H1 (cell line): ENCODE results near the gene PPP1R1B. TPM values are rescaled to one million over a fixed set of nuclear protein-coding genes. Genes with fewer than 3 reads are reported as not detected.

ENCODE experiments used
- CTCF ChIA-PET: fragments of 300-600 bp; sonication (Branson Sonifier 250); formaldehyde crosslinking; loops from one replicate; lab custom pipeline; 2021; ENCODE audit not compliant: partially characterized antibody; lab: Charles Lee
- POLR2A ChIA-PET: fragments of 300-600 bp; sonication (Branson Sonifier 250); formaldehyde crosslinking; loops from one replicate; lab custom pipeline; 2021; ENCODE audit warnings: inconsistent platforms; ENCODE audit not compliant: partially characterized antibody; lab: Charles Lee
- DNase-seq, 2 experiments: peaks; one replicate each; pipeline versions ENCODE4 v3.0.0 to v3.0.0-alpha.2; 2010 to 2022; ENCODE audit warnings: low spot score in 2 of 2, low read depth in 1 of 2, mixed read lengths in 1 of 2
- FAIRE-seq: peaks from 2 replicates; lab custom pipeline; 2011; peaks lifted over from hg19 to GRCh38; lab: Jason Lieb, UNC
- H2AFZ ChIP-seq: 2 replicates; pipeline ENCODE4 v1.8.1; 2012; ENCODE audit warnings: low read length, inconsistent platforms
- H2AK5ac ChIP-seq: 2 replicates; pipeline ENCODE4 v1.6.1; 2013; ENCODE audit warnings: low read depth, low read length
- H2BK120ac ChIP-seq: replicated peaks from 2 replicates; pipeline ENCODE3; 2013; ENCODE audit warnings: low read depth, low read length, inconsistent platforms
- H2BK12ac ChIP-seq: 2 replicates; pipeline ENCODE4 v1.6.1; 2013; ENCODE audit warnings: low read depth, low read length
- H2BK15ac ChIP-seq: 2 replicates; pipeline ENCODE4 v1.6.1; 2013; ENCODE audit warnings: low read length
- H2BK20ac ChIP-seq: 2 replicates; pipeline ENCODE4 v1.6.1; 2013; ENCODE audit warnings: low read length
- H2BK5ac ChIP-seq: 2 replicates; pipeline ENCODE4 v1.6.1; 2013; ENCODE audit warnings: low read depth, low read length
- H3K14ac ChIP-seq: 2 replicates; pipeline ENCODE4 v1.6.1; 2013; ENCODE audit warnings: inconsistent platforms; ENCODE audit not compliant: insufficient read length
- H3K18ac ChIP-seq: 2 replicates; pipeline ENCODE4 v1.6.1; 2013; ENCODE audit warnings: low read length; ENCODE audit errors: extremely low read depth
- H3K23ac ChIP-seq: 2 replicates; pipeline ENCODE4 v1.6.1; 2013; ENCODE audit warnings: inconsistent platforms; ENCODE audit not compliant: insufficient read length
- H3K23me2 ChIP-seq: 2 replicates; pipeline ENCODE4 v1.6.1; 2013; ENCODE audit warnings: low read depth, low read length
- H3K27ac ChIP-seq: 2 replicates; pipeline ENCODE4 v1.6.1; 2011; ENCODE audit warnings: low read depth, low read length, inconsistent platforms
- H3K27me3 ChIP-seq, 4 experiments: replicated peaks in 1 of 4; 1 replicate in 1 of 4; 2 replicates in 3 of 4; pipeline versions ENCODE4 v1.6.1 to v1.8.1; 2011 to 2013; ENCODE audit warnings: low read length in 3 of 4, mild to moderate bottlenecking in 3 of 4, inconsistent platforms in 2 of 4, mixed read lengths in 2 of 4, moderate library complexity in 1 of 4; ENCODE audit not compliant: control insufficient read depth in 3 of 4, insufficient read depth in 3 of 4; ENCODE audit errors: extremely low read depth in 1 of 4
- H3K36me3 ChIP-seq, 4 experiments: 2 replicates each; pipeline versions ENCODE4 v1.6.1 to v1.8.1; 2011 to 2013; ENCODE audit warnings: mild to moderate bottlenecking in 4 of 4, low read length in 3 of 4, moderate library complexity in 2 of 4, control low read depth in 1 of 4, inconsistent platforms in 1 of 4; ENCODE audit not compliant: insufficient read depth in 4 of 4, control insufficient read depth in 2 of 4
- H3K4ac ChIP-seq: replicated peaks from 2 replicates; pipeline ENCODE3; 2013; ENCODE audit warnings: low read length, low read depth, mixed read lengths, inconsistent platforms; ENCODE audit not compliant: insufficient read length
- H3K4me1 ChIP-seq, 4 experiments: replicated peaks in 1 of 4; 1 replicate in 1 of 4; 2 replicates in 3 of 4; pipeline versions ENCODE4 v1.6.1 to v1.8.1; 2011 to 2013; ENCODE audit warnings: low read length in 3 of 4, inconsistent platforms in 2 of 4, mixed read lengths in 1 of 4; ENCODE audit not compliant: insufficient read depth in 4 of 4, control insufficient read depth in 3 of 4
- H3K4me2 ChIP-seq, 2 experiments: 2 replicates each; pipeline versions ENCODE4 v1.6.1 to v1.8.1; 2011 to 2013; ENCODE audit warnings: low read depth in 2 of 2, low read length in 2 of 2, control low read depth in 1 of 2, inconsistent platforms in 1 of 2, mild to moderate bottlenecking in 1 of 2; ENCODE audit not compliant: insufficient read depth in 1 of 2
- H3K4me3 ChIP-seq, 4 experiments: fragments of 200-600, 300-600 bp in 1 of 4; sonication (generic), shearing (Covaris generic), sonication (Bioruptor Twin) in 1 of 4; 2 replicates each; pipeline versions ENCODE4 v1.5.1 to v1.8.1; 2011 to 2016; ENCODE audit warnings: low read length in 4 of 4, low read depth in 3 of 4, control low read depth in 2 of 4, inconsistent platforms in 2 of 4, mild to moderate bottlenecking in 2 of 4, mixed read lengths in 1 of 4, moderate library complexity in 1 of 4; ENCODE audit not compliant: insufficient read depth in 2 of 4; ENCODE audit errors: extremely low read depth in 1 of 4
- H3K56ac ChIP-seq: replicated peaks from 2 replicates; pipeline ENCODE3; 2013; ENCODE audit warnings: low read depth, mild to moderate bottlenecking, mixed read lengths, low read length, inconsistent platforms; ENCODE audit not compliant: insufficient read length
- H3K79me1 ChIP-seq: 2 replicates; pipeline ENCODE4 v1.6.1; 2013; ENCODE audit warnings: low read depth, low read length, control low read depth
- H3K79me2 ChIP-seq, 2 experiments: 2 replicates each; pipeline versions ENCODE4 v1.6.1 to v1.8.1; 2012 to 2013; ENCODE audit warnings: low read length in 2 of 2, mild to moderate bottlenecking in 2 of 2, inconsistent platforms in 1 of 2; ENCODE audit not compliant: insufficient read depth in 2 of 2, control insufficient read depth in 1 of 2
- H3K9ac ChIP-seq, 4 experiments: replicated peaks in 1 of 4; 1 replicate in 1 of 4; 2 replicates in 3 of 4; pipeline versions ENCODE4 v1.6.1 to v1.8.1; 2011 to 2013; ENCODE audit warnings: low read depth in 3 of 4, low read length in 3 of 4, control low read depth in 2 of 4, mild to moderate bottlenecking in 2 of 4, moderate library complexity in 2 of 4, inconsistent platforms in 1 of 4; ENCODE audit errors: extremely low read depth in 1 of 4
- H3K9me3 ChIP-seq, 2 experiments: 2 replicates each; pipeline versions ENCODE4 v1.6.1 to v1.8.1; 2012 to 2013; ENCODE audit warnings: mild to moderate bottlenecking in 2 of 2, moderate library complexity in 2 of 2, control low read depth in 1 of 2, inconsistent platforms in 1 of 2, low read depth in 1 of 2, low read length in 1 of 2, mixed read lengths in 1 of 2; ENCODE audit not compliant: insufficient read depth in 2 of 2
- H4K20me1 ChIP-seq, 2 experiments: replicated peaks in 1 of 2; 2 replicates each; pipeline versions ENCODE3 to v1.8.1; 2011 to 2013; ENCODE audit warnings: inconsistent platforms in 2 of 2, low read length in 2 of 2, mild to moderate bottlenecking in 1 of 2; ENCODE audit not compliant: insufficient read depth in 2 of 2, control insufficient read depth in 1 of 2
- H4K5ac ChIP-seq: 2 replicates; pipeline ENCODE4 v1.6.1; 2013; ENCODE audit warnings: low read length, low read depth, mixed read lengths, inconsistent platforms; ENCODE audit not compliant: insufficient read length
- H4K8ac ChIP-seq: 2 replicates; pipeline ENCODE4 v1.8.0; 2013; ENCODE audit warnings: mild to moderate bottlenecking, moderate library complexity, low read length, inconsistent platforms; ENCODE audit not compliant: insufficient read depth; ENCODE audit errors: extremely low read depth
- H4K91ac ChIP-seq: replicated peaks from 2 replicates; pipeline ENCODE3; 2013; ENCODE audit warnings: low read length, mixed read lengths, inconsistent platforms; ENCODE audit not compliant: insufficient read length
- SUZ12 ChIP-seq: fragments of 200-600 bp; sonication (generic); IDR thresholded peaks from 2 replicates; pipeline ENCODE4 v1.6.1; 2012; ENCODE audit warnings: mild to moderate bottlenecking, inconsistent platforms, low read length, moderate library complexity, mixed read lengths
- TCF12 ChIP-seq: IDR thresholded peaks from 2 replicates; pipeline ENCODE4 v1.6.1; 2011; ENCODE audit warnings: low read depth, mild to moderate bottlenecking, low read length
- WGBS, 2 experiments: shearing (Covaris generic) in 1 of 2; methylation state at CpG; one replicate each; pipeline versions ENCODE4 v1.1.6 to v1.1.7; 2013 to 2015; ENCODE audit warnings: low lambda C conversion rate in 2 of 2, mixed read lengths in 2 of 2, inconsistent platforms in 1 of 2, low coverage in 1 of 2, missing lambda C conversion rate in 1 of 2; ENCODE audit not compliant: insufficient replicate concordance in 2 of 2, insufficient coverage in 1 of 2, insufficient read length in 1 of 2; ENCODE audit errors: extremely low coverage in 1 of 2, missing lambda C conversion rate in 1 of 2; 5-methylcytosine and 5-hydroxymethylcytosine counted together
- polyA plus RNA-seq, 7 experiments: library from polyadenylated mRNA; depleted of rRNA in 3 of 7; stranded (reverse) in 5 of 7; unstranded in 2 of 7; fragments of >200 nt in 5 of 7; fragments of 200-250 nt in 2 of 7; gene quantifications; 1 replicate in 5 of 7; 2 replicates in 1 of 7; 4 replicates in 1 of 7; pipeline versions ENCODE4 v1.2.1 to v1.2.3, GENCODE V29; 2011 to 2013; ENCODE audit warnings: missing spikeins in 2 of 7, mixed read lengths in 2 of 7
- total RNA-seq: library from RNA; stranded (reverse); fragmentation: NEBNext Ultra II Directional; extraction: Animal tissue kit (Norgen Biotek cat#: 25700); gene quantifications from 2 replicates; pipeline ENCODE4 v1.2.1, GENCODE V29; 2021

The PPP1R1B gene
- total and polyA plus RNA-seq, 2 of the 8 experiments (the other 6 are each of a cell fraction or from before 2014, with no cell fraction given): 10.7 to 22.3 TPM

DNA sequence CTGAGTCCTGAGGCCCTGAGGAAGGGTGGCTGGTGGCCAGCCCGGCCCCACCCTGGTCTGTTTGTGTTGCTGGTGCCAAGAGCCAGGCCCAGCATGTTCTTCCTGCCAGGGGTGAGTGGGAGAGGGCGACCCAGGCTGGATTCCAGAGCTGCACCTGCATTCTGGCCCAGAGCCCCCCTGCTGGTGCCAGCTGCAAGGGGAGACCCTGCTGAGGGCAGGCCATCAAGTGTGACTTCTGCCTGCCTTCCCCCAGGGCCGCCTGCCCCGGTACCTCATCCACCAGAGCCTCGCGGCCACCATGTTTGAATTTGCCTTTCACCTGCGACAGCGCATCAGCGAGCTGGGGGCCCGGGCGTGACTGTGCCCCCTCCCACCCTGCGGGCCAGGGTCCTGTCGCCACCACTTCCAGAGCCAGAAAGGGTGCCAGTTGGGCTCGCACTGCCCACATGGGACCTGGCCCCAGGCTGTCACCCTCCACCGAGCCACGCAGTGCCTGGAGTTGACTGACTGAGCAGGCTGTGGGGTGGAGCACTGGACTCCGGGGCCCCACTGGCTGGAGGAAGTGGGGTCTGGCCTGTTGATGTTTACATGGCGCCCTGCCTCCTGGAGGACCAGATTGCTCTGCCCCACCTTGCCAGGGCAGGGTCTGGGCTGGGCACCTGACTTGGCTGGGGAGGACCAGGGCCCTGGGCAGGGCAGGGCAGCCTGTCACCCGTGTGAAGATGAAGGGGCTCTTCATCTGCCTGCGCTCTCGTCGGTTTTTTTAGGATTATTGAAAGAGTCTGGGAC is 36.0 kb downstream of the PPP1R1B start:
- Histone ChIP-seq H3K79me2 (no peaks in the 10 kb centered on the region), H4K8ac (peak overlapping the region; percentile 14), H3K18ac (peak overlapping the region; percentile 36; the same call in 1 of the 2 replicates), H3K4me3 (no peak overlapping the region), H3K27ac (peak overlapping the region; percentile 50; the same call in 1 of the 2 replicates), H2BK20ac (no peak overlapping the region; the same call in 1 of the 2 replicates), H3K4ac (peak overlapping the region; percentile 83), H4K91ac (peak overlapping the region; percentile 75), H3K56ac (no peak overlapping the region), H3K23me2 (peaks cover 6% of the 10 kb centered on the region; the same call in 1 of the 2 replicates), H3K4me2 (peak overlapping the region in 1 of 2 experiments; percentile 22; a peak in 1 of 4 replicates), H3K9ac (no peak overlapping the region), H3K36me3 (peaks cover 0 to 9% (median 3%) of the 10 kb centered on the region in 4 experiments; a peak in 3 of 8 replicates), H3K23ac (no peak overlapping the region), H3K27me3 (peaks cover 0 to 9% (median 4%) of the 10 kb centered on the region in 4 experiments; a peak in 4 of 7 replicates), H3K9me3 (no peaks in the 10 kb centered on the region), H4K5ac (peak overlapping the region; percentile 23), H3K79me1 (no peaks in the 10 kb centered on the region), H2BK15ac (no peak overlapping the region; the same call in 1 of the 2 replicates), H4K20me1 (no peaks in the 10 kb centered on the region), H3K4me1 (peaks cover 0 to 48% (median 42%) of the 10 kb centered on the region in 4 experiments; a peak in 6 of 7 replicates), H2BK12ac (peak overlapping the region; percentile 64; the same call in 1 of the 2 replicates), H2BK5ac (peak overlapping the region; percentile 35; the same call in 1 of the 2 replicates), H2AK5ac (no peak overlapping the region), H3K14ac (no peak overlapping the region), H2BK120ac (no peak overlapping the region), H2AFZ (no peak overlapping the region)
- DNase-seq (peak in 1 of 2 experiments; percentile 59), FAIRE-seq (no peak)
- ChIA-PET POLR2A (interaction anchor here (0.7 to 32.5 kb wide), 6 partner anchors 10 to 87 kb away, joined by 3 to 708 read pairs (median 4); partner anchors contain the start of genes ERBB2, PGAP3 and STARD3), CTCF (interaction anchor here (0.8 to 52.4 kb wide), 6 partner anchors 10 to 115 kb away, joined by 3 to 1885 read pairs (median 4); partner anchors contain the start of genes PPP1R1B and STARD3)
- 79% methylated on average over 22 of the region's 22 CpGs; no CpG with 5 or more reads in 1 of the 2 experiments for WGBS, 2 experiments
- no peak for TF ChIP-seq SUZ12
- TF ChIP-seq TCF12: peak; percentile 92; the same call in 1 of the 2 replicates
